H1 (cell line): ENCODE data around the gene NAA60. TPM values are rescaled to one million over a fixed set of nuclear protein-coding genes. Genes with fewer than 3 reads are reported as not detected.

ENCODE experiments used
- BCL11A ChIP-seq, 2 experiments: IDR thresholded peaks; one replicate each; pipeline ENCODE4 v1.6.1; 2011; ENCODE audit warnings: low read depth in 2 of 2, low read length in 2 of 2, mild to moderate bottlenecking in 2 of 2
- CHD1 ChIP-seq: IDR thresholded peaks from 2 replicates; pipeline ENCODE4 v1.6.1; 2012; ENCODE audit warnings: low read depth, low read length, improper control_type of control experiment
- CREB1 ChIP-seq: IDR thresholded peaks from 2 replicates; pipeline ENCODE4 v1.6.1; 2012; ENCODE audit warnings: inconsistent platforms
- EGR1 ChIP-seq: IDR thresholded peaks from 2 replicates; pipeline ENCODE4 v1.6.1; 2011; ENCODE audit warnings: low read depth, low read length, borderline replicate concordance
- GTF2F1 ChIP-seq: IDR thresholded peaks from 2 replicates; pipeline ENCODE4 v1.6.1; 2012; ENCODE audit warnings: low read depth, low read length, improper control_type of control experiment, borderline replicate concordance
- JUN ChIP-seq: IDR thresholded peaks from 2 replicates; pipeline ENCODE4 v1.6.1; 2011; ENCODE audit warnings: low read depth, mild to moderate bottlenecking, improper control_type of control experiment, low read length
- KDM1A ChIP-seq: fragments of 200-600, 300-600 bp; sonication (generic); IDR thresholded peaks from 2 replicates; pipeline ENCODE4 v1.7.1; 2016; ENCODE audit warnings: mild to moderate bottlenecking, low read length, borderline replicate concordance
- MAX ChIP-seq: IDR thresholded peaks from 2 replicates; pipeline ENCODE4 v1.6.1; 2012; ENCODE audit warnings: inconsistent platforms
- polyA plus RNA-seq, 7 experiments: library from polyadenylated mRNA; depleted of rRNA in 3 of 7; stranded (reverse) in 5 of 7; unstranded in 2 of 7; fragments of >200 nt in 5 of 7; fragments of 200-250 nt in 2 of 7; gene quantifications; 1 replicate in 5 of 7; 2 replicates in 1 of 7; 4 replicates in 1 of 7; pipeline versions ENCODE4 v1.2.1 to v1.2.3, GENCODE V29; 2011 to 2013; ENCODE audit warnings: missing spikeins in 2 of 7, mixed read lengths in 2 of 7
- total RNA-seq: library from RNA; stranded (reverse); fragmentation: NEBNext Ultra II Directional; extraction: Animal tissue kit (Norgen Biotek cat#: 25700); gene quantifications from 2 replicates; pipeline ENCODE4 v1.2.1, GENCODE V29; 2021

Gene NAA60
- total and polyA plus RNA-seq, 2 of the 8 experiments (the other 6 are each of a cell fraction or from before 2014, with no cell fraction given), result 34.1 to 47.6 TPM

DNA sequence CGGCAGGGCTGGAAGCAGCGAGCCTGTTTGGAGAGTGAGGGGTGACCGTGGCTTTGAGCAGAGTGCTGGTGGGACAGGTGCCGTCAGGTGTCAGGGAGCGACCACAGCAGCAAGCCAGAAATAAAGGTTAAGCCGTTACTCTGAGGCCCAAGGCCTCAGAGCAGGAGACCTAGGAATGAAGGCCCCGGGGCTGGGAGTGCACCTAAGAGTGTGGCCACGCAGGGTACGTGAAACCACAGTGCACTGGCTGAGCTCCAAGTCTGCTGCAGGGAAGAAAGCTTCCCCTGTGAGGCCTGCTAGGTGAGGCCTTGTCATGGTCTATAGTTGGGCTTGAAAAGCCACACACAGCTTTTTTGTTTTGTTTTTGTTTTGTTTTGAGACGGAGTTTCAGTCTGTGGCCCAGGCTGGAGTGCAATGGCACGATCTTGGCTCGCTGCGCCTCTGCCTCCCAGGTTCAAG is 66.0 kb downstream of the NAA60 start (continued):
- TF ChIP-seq CHD1 (no peak), CREB1 (no peak), BCL11A (IDR thresholded peaks at IDR 0.05; ENCODE audit: low read depth in 2 of 2, low read length in 2 of 2) (no peak), KDM1A (no peak), MAX (no peak), EGR1 (no peak), JUN (no peak), GTF2F1 (no peak)
